ENCODE results near the gene ZNF862.

ZNF862 gene

GRCh38 chr7:149862156-149862555, 24.0 kb downstream of the ZNF862 start:
- in situ Hi-C loops (cut with MboI; ENCODE audit: low pct_unique_long_range_greater_than_20kb, low sequenced_read_pairs, unreplicated experiment) = no loop called here
- DNase-seq (ENCODE audit: low spot score) = no peak
- TF ChIP-seq CTCF (IDR thresholded peaks at IDR 0.05; ENCODE audit: extremely low read depth, insufficient read depth, missing control alignments) = no peak

- no peak for DNase-seq (ENCODE audit: low spot score)
- no peak for TF ChIP-seq CTCF (IDR thresholded peaks at IDR 0.05; ENCODE audit: extremely low read depth, insufficient read depth, missing control alignments)
- in situ Hi-C loops (cut with MboI; ENCODE audit: low pct_unique_long_range_greater_than_20kb, low sequenced_read_pairs, unreplicated experiment) = no loop called here
These were observed 25.3 kb downstream of the ZNF862 start for GRCh38 chr7:149863500-149863899.

GRCh38 chr7:149864023-149864422, 25.8 kb downstream of the ZNF862 start:
- in situ Hi-C loops (cut with MboI; ENCODE audit: low pct_unique_long_range_greater_than_20kb, low sequenced_read_pairs, unreplicated experiment) = no loop called here

GRCh38 chr7:149864751-149865150, 26.6 kb downstream of the ZNF862 start:
- in situ Hi-C loops (cut with MboI; ENCODE audit: low pct_unique_long_range_greater_than_20kb, low sequenced_read_pairs, unreplicated experiment) = no loop called here
- TF ChIP-seq CTCF (IDR thresholded peaks at IDR 0.05; ENCODE audit: extremely low read depth, insufficient read depth, missing control alignments) = no peak
- DNase-seq (ENCODE audit: low spot score) = no peak

More at GRCh38 chr7:149864023-149864422, 25.8 kb downstream of the ZNF862 start:
- no peak for DNase-seq (ENCODE audit: low spot score)
- TF ChIP-seq CTCF (IDR thresholded peaks at IDR 0.05; ENCODE audit: extremely low read depth, insufficient read depth, missing control alignments) = no peak

- in situ Hi-C loops (cut with MboI; ENCODE audit: low pct_unique_long_range_greater_than_20kb, low sequenced_read_pairs, unreplicated experiment) = no loop called here
- no peak for TF ChIP-seq CTCF (IDR thresholded peaks at IDR 0.05; ENCODE audit: extremely low read depth, insufficient read depth, missing control alignments)
- peak; percentile 31 for DNase-seq (ENCODE audit: low spot score)
These were observed 27.3 kb downstream of the ZNF862 start for GRCh38 chr7:149865437-149865836.

- TF ChIP-seq CTCF (IDR thresholded peaks at IDR 0.05; ENCODE audit: extremely low read depth, insufficient read depth, missing control alignments) = no peak
- in situ Hi-C loops (cut with MboI; ENCODE audit: low pct_unique_long_range_greater_than_20kb, low sequenced_read_pairs, unreplicated experiment) = no loop called here
- DNase-seq (ENCODE audit: low spot score) = no peak
These were observed 28.1 kb downstream of the ZNF862 start for GRCh38 chr7:149866139-149866778.
